RPMI7951 (cell line): Measurements from ENCODE around the gene KLHL25. TPM values are rescaled to one million over a fixed set of nuclear protein-coding genes. Genes with fewer than 3 reads are reported as not detected.

ENCODE experiments used
- DNase-seq: peaks from one replicate; pipeline ENCODE4 v3.0.0-alpha.2; 2012; ENCODE audit warnings: low read depth
- total RNA-seq: library from RNA; depleted of rRNA; stranded (reverse); fragments of >200 nt; shearing (Covaris generic); gene quantifications from 2 replicates; pipeline ENCODE4 v1.2.3, GENCODE V29; 2014

Gene KLHL25
- total RNA-seq, 1 experiment from 2014 or later, result 4.1 TPM

DNA sequence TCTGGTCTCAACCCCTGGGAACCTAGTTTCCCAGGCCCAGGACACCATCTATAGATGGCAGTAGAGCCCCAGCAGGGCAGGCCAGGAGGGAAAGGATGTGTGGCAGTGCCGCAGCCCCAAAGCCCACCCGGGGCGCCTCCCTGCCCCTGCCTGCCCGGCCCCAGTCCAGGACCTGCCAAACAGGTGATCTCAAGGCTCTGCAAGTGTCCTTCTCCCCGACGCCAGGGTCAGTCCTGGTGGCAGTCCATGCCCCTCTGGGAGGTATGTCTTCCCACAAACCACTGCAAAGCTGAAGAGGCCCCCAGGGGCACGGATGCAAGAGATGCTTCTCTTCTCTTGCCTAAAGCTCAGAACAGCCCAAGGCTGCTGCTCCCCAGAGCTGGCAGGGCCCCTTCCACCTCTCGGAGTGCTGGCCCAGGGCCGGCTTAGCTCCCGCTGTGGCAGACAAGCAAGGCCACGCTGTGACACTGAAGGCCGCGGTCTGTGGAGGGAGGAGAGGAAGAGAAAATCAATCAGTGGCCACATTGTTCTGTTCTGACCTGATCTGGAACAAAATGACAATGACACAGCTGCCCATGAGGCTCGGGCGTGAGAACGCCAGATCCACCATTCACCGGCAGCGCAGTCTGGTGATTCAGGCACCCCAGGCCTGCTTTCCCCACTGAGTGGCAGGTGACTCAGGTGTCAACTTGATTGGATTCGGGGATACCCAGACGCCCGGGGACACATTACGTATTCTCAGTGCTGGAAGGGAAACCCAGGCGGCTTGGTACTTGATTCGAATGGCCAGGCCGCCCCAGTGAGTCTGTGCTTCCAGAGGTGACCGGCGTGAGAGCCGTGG, 34.0 kb downstream of the KLHL25 start:
- DNase-seq, result no peak

DNA sequence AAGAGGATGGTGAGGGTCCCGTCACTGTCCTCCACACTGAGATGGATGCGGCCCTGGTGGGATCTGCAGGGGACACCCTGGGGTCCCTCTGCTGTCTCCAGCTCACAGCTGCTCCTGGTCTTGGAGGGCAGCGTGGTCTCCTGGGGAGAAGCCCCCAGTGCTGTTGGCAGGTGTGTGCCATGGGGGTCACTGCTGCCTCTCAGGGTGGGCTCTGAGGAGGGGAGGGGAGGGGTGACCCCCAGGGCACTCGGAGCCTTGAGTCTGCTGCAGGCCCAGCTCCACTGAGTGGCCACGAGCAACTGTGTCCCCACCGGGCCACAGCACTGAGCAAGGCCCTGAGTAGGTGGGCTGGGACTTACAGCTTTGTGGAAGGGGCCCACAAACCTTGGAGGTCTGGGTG, 34.7 kb downstream of the KLHL25 start:
- no peak for DNase-seq

DNA sequence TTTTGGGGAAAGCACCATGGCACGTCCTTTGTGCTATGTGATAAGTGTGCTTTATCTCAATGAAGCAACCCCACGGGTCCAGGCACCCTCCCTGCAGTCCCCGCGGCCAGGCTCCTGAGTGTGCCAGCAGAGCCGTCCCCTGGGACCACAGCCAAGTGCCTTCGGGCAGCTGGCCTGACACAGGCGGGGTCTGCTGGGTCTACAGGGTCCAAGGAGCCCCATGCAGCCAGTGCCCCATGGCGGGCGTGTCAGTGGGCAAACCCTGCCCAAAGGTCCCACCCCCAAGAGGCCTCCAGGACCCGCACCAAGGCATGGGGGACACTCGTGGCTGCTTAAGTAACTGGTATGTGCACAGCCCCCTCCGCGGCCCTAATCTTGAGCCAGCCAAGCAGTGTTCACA, 35.3 kb downstream of the KLHL25 start:
- no peak for DNase-seq

DNA sequence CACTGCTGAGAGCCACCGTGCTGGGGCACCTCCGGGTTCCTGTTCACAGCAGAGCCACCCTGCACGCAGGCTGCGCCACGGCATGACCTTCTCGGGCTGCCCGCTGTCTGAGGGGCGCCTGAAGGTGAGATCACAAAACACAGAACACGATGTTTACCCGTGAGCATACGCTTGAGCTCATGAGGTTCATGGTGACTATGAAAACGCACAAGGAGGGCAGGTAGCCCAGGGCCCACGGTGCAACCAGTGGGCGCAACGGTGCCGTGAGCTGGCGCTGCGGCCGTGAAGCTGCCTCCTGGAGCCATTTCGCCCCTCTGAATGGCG, 36.1 kb downstream of the KLHL25 start:
- DNase-seq, result no peak

DNA sequence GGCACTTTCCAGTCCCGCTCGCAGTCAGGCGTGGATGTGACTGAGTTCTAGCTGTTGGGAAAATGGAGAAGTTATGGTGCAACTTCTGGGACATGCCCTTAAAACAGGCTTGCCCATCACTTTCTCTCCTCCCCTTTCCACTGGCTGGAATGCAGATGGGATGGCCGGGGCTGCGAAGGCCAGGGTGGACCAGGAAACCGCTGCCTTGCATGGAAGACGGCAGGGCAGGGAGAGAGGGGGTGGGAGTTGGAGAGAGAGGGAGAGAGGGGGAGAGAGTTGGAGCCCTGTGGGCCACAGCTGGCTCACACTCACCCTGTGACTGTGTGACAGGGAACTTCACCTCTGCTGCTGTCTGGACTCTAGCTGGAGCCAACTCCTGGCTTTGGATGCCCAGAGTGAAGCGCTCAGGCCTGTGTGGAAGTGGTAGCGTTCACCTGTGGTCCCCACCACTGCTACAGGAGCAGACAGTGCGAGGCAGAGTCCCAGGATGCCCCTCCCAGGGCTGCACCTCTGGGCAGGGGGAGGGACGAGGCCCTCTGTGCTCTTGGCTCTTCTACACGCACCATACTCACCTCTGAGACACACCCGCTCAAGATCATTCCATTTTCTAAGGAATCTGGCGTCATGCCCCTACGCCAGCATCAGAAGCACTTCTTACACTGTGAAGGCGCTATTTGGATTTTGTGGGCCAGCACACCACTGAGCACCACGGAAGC, 36.6 kb downstream of the KLHL25 start:
- no peak for DNase-seq

DNA sequence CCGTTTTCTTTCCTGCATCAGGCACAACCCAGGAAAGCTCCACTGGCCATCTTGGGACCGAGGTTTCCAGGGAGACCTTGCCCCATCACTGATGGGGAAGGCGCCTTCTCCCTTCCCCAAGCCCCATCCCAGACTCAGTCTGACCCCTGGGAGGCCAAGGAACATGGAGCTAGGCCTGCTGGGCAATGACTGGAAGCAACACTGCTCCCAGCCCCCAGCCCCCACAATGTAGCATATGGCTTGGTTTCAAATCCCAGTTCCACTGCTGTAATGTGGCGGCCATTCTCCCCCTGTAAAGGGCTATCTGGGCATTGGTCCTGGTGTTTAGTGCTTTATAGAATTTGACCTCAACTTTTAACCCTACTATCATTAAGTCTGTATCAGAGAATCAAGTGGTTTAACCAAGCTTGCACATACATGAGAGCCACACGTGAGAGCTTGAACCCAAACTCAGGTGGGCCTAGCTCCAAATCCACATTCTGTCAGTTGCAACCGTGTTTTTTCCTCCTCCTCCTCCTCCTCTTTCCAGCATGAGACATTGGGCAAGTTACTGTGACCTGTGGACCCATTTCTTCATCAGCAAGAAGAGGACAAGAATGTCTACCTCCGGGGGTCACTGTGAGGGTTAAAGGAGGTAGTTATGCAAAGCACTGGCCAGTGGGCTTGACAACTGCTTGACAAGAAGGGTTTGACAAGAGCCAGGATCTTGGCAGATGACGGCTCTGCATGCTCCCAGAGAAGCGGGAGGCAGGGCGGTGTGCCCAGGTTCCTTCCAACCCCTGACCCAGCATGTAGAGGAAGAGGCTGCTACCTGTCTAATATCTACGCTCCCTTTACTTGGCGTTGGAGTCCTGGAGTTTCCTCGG, 37.4 kb downstream of the KLHL25 start:
- no peak for DNase-seq

DNA sequence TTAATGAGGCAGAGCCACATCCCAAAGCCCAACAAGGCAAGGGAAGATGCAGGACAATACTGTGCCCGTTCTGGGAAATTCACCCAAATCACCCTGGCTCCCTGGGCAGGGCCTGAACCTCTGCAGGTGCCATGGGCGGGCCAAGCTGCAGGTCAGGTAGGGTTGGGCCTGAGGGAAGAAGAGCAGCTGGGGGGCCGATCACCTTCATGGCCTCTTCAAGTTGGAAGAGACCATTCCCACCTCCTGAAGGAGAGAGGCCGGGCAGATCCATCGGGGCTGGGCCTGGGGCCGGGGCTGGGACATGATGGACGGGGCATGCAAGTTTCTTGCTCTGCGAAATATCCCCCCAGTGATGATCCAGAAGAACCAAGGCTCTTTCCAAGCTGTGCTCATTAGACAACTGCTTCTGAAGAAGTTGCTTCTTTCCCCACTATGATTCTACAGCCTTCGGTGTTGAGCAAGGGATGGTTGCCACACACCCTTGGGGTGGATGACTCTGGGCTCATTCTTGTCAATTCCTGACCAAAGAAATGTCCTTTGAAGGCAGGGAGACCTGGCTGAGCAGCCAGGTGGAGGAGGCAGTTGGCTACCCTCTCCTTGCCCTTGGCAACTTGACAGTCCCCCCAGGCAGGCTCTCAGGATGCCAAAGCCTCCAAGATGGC, 38.2 kb downstream of the KLHL25 start:
- DNase-seq, result no peak

DNA sequence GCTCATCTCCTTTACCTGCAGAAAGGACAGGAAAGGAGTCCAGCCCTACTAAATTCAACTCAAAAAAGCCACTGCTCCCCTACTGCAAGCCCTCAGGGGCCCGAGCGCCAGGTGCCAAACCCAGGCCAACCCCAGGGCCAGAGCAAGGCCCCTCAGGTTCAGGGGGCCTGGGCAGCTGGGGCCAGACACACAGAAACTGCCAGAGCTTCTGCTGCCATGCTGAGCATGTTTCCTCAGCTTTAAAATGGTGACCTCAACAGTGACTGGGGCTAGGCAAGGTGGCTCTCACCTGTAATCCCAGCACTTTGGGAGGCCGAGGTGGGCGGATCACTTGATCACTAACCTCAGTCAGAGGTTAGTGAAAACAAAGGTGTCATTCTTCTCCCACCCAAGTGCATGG, 38.8 kb downstream of the KLHL25 start:
- no peak for DNase-seq

DNA sequence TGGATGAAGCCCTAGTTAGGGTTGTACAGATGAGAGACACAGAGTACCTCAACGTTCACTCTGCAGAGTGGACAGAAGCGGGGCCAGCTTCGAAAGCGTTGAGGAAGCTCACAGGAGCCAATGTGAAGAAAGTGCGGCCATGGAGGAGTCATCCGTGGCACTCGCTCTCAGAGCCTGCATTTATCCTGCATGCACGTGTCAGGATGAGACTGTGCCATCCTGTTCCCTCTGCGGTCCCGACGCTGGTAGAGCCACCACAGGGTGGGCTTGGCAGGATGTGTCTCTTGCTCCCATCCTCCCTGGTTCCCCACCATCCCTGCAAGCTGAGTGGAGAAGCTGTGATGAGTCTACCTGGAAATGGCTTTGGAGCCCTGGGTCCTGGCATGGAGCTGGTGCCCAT, 39.3 kb downstream of the KLHL25 start:
- no peak for DNase-seq

DNA sequence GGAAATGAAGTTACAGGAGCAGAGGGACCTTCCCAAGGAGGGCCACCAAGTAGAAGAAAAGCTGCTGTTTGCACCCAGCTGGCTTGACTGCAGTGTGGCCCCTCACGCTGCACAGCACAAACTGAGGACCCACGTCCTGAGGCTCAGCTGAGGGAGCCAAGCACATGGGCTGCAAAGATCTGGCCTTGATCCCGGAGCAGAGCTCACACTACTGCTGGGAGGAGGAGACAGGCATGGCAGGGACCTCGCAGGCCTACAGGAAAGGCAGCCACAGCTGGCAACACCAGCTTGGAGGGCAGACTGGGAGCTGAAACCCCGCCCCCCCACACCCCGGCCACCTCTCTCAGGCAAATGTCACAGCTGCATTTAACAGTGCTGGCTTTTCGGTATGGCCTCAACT, 39.7 kb downstream of the KLHL25 start:
- DNase-seq, result no peak

DNA sequence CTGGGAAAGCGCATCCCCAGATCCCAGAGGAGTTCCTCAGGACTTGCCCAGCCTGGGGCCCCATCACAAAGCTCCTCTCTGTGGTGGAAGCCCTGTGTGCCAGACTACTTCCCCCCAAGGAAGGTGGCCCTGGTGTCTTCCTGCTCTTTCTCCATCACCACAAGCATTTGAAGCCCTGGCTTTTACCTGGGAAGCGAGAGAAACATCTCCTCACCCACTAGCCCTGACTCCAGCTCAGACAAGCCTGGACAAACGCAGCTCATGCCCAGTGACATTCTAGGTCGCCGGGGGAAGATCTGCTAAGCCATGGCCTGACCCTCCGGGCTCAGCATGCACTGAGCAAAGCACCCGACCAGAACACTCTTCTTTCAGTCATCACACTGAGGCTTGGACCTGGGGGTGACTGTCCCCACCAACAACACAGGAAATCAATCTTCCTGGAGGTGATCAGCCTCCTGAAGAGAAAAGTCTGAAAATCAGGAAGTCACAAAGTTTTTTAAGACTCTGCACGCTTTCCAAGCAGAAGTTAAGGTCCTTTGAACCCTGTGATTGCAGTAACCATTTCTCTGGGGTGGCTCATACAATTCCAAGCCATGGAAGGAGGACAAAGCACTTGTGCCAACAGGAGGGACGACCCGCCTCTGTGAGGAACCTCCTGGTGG, 40.8 kb downstream of the KLHL25 start:
- DNase-seq, result no peak

DNA sequence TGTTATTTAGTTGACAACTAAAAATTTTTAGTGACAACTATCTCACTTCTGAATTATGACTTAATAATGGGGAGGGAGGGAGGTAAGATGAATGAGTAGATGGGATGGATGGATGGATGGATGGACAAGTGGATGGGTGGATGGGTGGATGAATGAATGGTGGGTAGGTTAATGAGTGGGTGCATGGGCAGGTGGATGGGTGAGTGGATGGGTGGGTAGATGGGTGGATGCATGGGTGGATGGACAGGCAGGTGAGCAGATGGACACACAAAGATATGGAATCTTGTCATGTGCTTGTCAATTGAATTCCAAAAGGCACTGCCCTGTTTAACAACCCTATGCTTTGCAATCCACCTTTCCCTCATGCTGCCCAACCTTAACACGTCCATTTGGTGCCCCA, 41.5 kb downstream of the KLHL25 start:
- DNase-seq, result no peak

DNA sequence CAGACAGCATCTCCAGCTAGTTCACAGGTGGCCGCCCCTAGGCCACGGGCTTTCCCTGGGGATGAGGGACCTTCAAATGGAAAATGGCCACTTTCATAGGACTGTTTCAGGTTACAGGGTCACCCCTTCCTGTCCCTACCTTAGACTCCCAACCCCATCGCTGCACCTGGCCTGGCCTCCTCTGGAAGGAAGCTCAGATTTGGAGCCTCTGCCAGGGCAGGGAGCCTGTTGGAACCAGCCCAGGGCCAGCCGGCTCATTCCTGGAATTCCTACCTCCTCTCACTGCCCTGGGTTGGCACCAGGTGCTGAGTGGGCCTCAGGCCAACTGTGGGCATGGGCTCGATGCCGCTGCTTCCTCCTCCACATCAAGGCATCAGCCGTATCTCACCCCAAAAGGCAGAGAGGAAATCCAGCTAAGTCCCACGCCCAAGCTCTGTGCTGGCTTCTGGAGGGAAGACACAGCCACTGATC, 42.2 kb downstream of the KLHL25 start:
- DNase-seq, result no peak

DNA sequence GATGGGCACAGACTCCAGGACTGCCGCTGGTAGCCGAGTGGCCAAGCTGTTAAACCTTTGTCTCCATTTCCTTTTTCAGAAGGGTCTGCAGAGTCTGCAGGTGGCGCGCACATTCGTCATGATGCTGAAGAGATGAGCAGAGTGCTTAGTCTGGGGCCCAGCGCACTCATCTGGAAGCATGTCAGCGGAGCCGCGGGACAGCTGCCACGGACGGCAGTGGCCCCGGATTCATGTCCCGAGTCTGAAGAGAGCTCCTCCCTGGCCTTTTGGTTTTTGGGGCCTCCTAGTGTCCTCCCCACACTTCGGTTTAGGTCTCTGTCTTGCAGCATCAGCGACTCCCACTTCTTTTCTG, 42.6 kb downstream of the KLHL25 start:
- no peak for DNase-seq

DNA sequence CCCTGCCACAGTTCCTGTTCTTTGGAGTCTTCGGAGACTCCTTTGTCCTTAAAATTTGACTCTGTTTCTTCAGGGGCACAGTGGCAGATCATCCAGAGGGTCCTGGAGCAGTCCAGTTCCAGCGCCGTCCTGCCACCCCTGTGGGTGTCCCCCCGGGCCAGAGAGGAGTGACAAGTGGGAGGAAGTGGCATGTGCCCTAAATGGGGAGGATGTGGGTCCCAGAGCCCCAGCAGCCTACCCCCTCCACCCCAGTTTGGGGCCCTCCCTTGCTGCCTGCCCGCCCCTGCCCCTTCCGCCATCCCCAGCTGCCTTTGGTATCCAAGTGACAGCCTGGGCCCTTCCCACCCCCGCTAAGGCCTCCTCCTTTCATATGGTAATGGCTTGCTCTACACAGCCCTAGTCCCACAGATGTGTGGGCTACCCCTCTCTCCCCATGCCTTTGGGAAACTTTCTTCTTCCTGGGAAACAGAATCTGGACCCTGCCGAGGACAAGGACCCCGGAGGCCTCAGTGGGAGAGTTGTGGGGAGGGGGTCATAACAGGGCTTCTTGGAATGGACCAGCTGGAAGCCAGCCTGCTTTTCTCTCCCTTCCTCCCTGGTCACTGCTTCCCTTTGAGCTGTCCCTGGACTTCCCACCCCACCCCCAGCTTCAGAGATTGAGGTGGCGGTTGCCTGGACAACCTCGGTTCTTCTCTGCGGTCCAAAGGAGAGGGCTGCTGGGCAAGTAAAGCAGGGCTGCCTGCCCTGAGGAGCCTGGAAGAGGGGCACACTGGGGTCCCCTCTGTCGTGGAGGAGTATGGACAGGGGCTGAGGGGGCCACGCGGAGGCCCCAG, 43.2 kb downstream of the KLHL25 start:
- no peak for DNase-seq

DNA sequence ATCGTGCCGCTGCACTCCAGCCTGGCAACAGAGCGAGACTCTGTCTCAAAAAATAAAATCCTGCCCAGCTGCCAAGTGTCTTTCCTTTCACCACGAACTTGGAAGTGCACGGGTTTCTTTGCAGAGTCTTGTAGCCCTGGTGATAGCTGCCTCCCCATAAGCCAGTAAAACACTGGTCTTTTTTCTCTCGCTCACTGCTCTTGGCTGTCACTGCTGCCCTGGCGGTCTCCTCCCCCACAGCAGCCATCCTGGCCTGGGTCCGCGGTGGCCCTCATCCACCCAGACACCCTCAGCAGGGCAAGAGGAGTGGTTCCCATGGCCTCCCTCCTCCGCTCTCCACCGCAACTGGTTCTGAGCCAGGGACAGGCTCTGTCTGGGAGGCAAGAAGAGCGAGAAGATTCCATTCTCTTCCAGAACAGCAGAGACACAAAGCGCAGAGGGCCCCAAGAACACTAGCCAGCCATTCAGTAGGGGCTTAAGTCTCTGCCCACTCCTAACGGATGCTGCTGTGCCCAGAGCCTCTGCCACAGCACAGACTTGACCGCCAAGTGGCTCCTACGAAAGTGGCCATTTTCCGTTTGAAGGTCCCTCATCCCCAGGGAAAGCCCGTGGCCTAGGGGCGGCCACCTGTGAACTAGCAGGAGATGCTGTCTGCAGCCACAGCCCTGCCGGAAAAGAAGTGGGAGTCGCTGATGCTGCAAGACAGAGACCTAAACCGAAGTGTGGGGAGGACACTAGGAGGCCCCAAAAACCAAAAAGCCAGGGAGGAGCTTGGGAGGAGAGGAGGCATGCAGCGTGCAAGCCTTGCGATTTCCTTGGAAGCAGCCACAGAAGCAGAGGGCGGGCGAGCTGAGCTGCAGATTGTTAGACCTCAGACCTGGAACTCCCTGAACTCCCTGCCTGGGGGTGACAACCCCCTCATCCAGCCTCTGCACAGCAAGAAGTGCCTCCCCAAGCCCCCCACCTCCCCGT, 44.1 kb downstream of the KLHL25 start:
- no peak for DNase-seq

DNA sequence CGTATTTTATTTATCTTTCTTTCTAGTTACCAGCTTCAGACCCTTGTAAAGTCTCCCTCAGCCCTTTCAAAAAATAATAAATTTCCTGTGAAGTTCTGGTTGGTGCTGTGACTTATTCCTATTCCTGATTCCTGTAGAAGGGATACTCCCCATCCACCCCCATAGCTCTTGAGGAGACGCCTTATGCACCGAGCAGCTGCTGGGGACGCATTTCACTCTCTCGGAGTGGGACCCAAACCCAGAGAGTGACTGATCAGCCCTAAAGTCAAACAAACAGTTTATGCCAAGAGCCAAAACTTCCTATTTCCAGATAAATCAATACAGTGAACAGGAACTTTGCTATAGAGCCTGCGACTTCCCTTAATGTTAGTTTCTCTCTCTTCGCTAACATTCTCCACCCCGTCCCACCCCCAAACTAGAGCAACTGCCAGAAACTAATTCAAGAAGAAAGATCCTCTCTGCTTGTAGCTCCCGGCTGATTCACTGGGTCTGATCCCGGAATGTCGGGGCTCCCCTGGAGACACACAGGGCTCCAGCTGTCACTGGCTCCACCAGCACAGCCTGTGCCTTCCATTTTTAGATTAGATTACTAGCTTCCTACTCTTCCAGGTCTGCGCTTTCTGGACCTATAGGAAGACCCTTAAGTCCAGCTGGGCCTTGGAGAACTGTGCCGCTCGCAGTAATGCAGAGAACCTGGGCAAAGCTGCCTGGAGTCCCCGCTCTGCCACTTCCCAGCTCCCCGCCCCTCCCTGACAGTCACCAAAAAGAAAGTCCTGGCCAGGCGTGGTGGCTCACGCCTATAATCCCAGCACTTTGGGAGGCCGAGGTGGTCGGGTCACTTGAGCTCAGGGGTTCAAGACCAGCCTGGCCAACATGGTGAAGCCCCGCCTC, 45.2 kb downstream of the KLHL25 start:
- DNase-seq, result no peak

DNA sequence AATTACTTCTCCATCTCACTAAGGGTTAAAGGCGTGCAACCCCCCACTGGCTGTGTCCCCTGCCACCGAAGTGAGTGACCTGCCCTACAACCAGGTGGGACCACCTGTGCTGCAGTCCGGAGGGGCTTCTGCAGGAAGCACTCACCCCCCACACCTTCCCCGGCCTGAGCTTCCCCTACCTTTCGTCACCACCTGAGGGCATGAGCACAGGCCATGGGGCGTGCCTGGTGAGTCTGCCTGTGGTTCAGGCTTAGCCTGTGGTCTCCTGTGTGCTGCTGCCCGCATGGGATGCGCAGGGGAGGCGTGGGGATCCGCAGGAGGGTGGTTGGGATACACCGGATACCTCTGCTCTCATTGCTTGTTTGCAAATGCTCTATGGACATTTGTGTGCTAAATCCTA, 46.0 kb downstream of the KLHL25 start:
- no peak for DNase-seq
